ENCODE measurements around the gene CCDC14.
"Not testable (repeated sequence)": the region's sequence is repeated elsewhere in the genome, so short reads cannot be mapped to it uniquely, and the experiment has no call there.

The CCDC14 gene, protein sequence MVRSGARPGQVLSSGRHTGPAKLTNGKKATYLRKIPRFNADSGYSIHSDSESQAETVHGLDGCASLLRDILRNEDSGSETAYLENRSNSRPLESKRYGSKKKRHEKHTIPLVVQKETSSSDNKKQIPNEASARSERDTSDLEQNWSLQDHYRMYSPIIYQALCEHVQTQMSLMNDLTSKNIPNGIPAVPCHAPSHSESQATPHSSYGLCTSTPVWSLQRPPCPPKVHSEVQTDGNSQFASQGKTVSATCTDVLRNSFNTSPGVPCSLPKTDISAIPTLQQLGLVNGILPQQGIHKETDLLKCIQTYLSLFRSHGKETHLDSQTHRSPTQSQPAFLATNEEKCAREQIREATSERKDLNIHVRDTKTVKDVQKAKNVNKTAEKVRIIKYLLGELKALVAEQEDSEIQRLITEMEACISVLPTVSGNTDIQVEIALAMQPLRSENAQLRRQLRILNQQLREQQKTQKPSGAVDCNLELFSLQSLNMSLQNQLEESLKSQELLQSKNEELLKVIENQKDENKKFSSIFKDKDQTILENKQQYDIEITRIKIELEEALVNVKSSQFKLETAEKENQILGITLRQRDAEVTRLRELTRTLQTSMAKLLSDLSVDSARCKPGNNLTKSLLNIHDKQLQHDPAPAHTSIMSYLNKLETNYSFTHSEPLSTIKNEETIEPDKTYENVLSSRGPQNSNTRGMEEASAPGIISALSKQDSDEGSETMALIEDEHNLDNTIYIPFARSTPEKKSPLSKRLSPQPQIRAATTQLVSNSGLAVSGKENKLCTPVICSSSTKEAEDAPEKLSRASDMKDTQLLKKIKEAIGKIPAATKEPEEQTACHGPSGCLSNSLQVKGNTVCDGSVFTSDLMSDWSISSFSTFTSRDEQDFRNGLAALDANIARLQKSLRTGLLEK

DNA sequence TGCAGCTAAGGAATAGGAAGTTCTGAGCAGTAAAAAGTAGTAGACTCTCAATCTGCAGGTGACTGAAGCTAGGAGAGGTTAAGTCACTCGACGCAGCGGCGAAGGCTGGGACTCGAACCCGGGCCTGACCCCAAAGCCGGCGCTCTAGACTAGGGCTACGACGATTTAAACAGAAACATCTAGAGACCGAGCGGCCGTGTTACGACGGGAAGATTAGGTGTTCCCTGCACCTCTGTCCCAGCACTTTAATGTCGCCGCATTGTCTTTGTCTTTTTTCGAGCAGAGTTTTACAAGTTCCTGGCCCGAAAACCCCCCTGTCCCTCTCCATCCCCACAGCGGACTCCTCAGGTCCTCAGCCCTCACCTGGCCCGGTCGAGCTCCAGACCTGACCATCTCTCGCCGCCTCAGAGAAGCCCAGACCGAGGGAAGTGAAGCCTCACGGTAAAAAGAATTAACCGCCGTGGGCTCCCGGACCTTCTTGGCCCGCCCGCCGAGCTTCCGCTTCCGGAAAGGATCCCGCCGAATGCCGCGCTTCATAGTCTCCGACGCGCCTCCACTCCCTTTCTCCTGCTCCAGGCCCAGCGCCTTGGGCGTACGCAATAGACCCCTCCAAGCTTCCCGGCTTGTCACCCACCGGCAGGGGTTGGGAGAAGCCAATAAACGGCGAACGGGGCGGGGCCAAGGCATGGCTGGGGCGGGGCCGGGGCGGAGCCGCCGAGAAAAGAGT, at the start of gene CCDC14:
Gene CCDC14, minus strand, starts transcription at position 449 of the 727 bp plus-strand sequence. Its CDS starts 56 bp downstream, at position 393.
- peak; percentile 75 for DNase-seq

DNA sequence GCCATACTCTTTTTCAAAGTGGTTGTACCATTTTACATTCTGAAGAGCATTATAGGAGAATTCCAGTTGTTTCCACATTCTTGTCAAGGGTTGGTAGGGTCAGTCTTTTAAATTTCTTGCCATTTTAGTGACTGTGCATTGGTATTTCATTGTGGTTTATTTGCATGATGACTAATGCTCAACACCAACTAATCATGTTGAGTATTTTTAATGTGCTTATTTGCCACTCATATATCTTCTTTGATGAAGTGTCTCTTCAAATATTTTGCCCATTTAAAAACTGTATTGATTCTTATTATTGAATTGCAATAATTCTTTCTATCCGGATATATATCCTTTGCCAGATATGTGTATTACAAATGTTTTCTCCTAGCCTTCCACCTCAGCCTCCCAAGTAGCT, 47.3 kb upstream of the CCDC14 start:
- DNase-seq, result not testable (repeated sequence)

DNA sequence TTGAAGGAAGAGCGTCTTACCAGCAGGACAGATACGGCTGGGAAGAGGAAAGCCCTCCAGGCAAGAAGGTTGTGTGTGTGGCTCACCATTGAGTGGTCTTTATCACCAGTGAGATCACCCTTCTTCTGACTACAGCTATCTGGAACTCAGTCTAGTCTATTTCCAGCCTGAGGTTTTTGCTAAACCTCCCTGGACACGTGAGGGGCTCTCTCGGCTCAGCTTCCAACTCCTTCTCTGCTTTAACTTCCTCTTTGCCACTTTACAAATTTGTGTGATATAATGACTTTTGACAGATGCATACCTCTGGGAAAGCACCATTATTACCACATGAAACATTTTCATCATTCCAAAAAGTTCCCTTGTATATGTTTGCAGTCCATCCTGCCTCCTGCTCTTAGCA, 46.2 kb upstream of the CCDC14 start:
- DNase-seq, result no peak

DNA sequence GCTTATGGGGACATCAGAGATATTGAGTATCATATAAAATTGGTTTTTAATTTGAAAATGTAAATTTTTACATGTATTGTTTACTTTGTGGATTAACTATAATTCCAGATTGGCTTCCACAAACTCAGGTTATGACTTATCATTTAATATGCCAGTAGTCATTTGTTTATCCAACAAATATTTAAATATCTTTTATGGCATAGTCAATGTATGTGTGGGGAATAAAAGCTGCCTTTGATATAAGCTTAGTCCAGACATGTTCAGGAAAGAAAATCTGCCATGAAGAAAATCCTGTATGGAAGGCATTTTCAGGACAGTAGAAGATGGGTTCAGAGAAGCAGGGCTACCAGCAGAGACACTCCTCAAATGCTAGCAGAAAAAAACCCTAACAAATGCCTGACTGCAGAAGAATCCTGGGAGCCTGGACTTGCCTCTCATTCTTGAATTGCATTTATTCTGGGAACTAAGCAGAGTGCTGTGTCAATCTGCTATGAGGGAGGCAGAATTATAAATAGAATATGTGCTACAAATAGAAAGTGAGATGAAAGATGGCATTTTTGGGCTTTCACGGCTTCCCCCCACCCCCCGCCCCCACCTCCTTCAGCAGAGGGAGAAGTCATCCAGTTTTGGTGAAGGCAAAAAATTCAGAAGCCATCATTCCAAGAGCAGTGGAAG, 41.5 kb upstream of the CCDC14 start:
- DNase-seq, result not testable (repeated sequence)

DNA sequence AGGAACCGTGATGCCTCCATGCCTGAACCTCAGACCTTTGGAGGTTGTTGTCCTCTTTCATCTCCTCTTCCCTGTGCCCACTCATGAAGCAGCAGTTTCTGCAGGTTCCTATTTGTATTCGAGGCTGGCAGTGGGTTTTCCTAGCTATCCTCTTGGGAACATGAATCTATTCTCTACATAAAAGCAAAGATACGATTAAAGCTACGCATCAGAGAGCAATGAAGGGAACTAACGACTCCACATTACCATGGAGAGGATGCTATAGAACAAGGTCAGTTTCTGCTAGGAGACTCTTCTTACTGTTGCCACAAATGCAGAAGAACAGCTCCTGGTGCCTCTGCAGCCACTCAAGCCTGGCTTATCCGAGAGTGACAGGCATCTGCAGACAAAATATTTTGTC, 40.3 kb upstream of the CCDC14 start:
- not testable (repeated sequence) for DNase-seq

DNA sequence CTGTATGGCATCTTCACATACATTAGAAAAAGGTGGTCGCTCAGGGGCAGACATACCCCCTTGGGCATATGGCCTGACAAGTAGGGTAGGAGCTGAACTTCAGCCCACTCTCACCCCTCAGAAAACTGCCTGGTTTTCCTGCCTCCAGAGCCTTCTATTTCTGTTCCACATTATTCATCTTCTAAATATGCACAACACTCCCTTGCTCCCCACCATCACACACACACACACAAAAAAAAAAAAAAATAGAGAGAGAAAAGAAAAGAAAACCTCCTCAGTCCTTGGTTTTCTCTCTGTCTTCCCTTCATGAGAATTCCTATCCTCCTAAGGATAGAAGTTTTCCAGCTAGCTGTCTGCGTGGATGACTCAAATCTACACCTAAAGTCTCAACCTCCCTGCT, 36.5 kb upstream of the CCDC14 start:
- DNase-seq, result no peak

DNA sequence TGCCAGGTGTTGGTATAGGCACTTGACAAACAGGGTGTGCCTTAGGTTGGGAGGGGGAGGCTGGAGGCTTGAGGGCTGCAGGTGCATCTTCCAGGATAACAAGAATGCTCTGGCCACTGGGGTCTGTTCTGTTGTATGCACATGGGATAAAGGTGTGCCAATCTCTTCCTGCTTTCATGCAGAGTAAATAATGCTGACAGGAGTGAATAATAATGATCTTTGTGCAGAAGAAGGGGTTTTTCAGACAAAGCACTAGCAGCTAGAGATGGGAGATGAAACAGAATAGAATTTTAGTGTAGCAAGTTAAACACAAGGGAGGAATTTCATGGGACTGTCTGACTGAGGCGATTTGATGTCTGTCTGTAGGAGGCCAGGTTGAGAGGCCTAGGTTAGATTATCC, 32.8 kb upstream of the CCDC14 start:
- no peak for DNase-seq

DNA sequence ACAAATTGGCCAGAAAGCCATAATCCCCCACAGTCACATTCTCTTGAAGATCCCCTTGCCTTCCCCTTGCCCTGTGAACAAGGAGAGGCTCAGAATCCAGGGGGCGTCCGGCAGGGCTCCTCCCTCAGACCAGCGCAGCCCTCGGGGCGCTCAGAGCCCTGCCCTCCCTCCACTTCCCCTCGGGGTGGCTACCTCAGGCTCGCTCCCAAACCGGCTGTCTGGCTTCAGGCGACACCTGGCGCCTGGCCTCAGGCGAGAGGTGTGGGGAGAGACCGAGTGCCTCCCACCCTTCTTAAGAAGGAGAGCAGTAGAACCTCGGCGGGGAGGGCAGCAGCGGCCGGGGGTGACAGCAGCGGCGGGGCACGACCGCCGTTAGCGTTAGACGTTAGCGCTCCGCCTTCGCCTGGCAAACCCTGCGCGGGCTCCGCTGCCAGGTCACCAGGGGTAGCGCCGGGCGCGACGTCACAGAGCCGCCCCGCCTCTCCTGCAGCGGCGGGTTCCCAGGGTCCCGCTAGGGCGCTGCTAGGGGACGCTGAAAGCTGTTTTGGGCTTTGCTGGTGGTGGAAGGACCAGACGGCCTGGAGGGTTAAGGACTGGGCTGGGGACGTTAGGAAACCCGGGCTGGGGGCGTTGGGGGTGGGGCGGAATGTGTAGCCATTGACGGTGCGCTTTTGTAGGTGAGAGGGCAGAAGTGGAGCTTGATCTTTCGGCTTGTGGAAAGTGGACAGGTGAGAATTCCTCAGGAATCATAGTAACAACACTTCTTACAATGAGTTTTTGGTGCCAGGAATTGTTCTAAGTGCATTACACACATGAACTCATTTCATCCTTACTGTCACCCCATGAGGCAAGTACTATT, 30.9 kb upstream of the CCDC14 start, which contains the start of gene ROPN1:
Gene ROPN1, minus strand, starts transcription at position 395 of the 859 bp plus-strand sequence. CDS start 11,643 bp downstream, outside the sequence.
- DNase-seq, result not testable (repeated sequence)

DNA sequence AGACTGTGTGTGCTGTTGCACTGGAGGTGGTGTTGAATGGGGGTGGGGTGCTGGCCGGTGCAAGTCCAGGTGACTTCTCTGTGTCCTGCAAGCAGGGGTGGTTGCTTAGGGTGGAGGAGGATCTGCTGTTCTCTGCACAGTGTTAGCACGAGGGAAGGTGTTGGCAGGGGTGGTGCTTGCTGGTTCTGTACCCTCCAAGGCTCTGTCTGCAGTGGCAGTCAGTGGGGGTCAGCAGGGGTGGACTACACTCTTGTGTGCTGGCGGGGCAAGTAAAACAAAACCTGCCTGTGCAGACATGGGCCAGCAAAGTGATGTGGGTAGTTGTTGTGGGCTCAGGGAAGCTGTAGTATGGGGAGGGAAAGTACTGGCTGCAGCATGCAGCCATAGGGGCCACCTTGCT, 25.4 kb upstream of the CCDC14 start:
- no peak for DNase-seq

DNA sequence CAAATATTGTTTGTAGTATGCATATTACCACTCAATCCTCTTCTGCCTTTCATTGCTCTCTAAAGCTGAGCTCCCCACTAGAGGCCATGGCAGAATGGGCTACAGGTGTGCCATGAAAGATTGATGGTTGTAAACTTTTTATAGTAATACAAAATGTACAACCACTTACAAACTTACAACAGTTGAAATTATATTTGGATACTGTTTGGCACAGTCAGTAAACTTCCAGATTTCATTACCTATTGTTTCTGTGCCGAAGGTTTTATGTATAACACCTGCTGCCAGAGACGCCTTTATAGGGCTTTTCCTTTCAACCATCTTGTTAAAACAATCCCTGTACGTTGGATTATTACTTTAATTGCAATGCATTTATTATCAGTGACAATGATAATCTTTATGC, 23.9 kb upstream of the CCDC14 start:
- DNase-seq, result no peak

DNA sequence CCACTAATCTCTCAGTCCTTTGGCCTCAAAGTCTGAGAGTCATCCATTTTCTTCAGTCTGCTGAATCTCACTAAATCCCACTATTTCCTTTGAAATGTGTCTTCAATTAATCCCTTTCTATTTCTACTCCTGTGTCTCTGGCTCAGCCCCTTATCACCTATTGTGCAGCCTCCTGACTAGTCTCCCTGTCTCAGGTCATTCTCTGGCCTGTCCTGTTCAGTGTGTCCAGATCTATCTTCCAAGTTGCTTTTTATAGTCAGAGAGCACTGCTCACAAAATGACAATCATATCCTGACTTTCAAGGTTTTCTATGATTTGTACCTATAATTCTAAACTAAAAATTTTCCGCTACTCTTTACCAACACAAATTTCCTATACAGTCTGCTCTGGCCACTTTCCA, 23.3 kb upstream of the CCDC14 start:
- DNase-seq, result no peak

DNA sequence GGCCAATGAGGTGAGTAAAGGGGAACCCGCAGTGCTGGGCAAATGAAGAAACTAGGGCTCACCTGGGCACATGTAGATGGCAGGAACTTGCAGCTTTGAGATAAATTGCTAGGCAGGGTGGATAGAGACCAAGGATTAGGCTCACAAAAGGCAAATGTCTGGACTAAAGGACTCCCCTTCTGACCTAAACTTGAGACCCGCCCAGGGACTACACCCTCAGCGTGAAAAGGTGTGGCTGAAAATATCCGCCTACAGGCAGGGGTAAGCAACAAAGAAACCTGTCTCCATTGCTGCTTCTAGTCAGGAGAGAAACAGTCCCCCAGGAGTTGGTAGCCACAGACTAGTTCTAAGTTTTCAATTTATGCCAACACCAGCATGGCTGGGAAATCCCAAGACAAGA, 20.3 kb upstream of the CCDC14 start:
- DNase-seq, result not testable (repeated sequence)

DNA sequence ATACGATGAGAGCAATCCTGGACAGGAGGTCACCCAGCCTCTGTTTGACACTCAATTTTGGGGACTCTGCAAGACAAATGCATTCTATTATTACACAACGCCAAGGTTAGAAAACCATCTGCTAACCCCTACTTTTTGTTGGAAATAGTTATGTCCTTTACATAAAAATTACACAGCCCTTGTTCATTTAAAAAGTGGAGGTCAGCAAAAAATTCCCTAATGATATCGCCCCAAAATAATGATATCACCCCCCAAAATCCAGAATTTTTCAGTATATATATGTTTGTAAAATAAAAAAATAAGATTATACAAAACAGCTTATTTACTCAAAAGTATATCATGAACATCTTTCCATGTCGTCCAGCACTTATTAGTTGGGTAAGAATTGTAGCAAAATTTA, 19.5 kb upstream of the CCDC14 start:
- no peak for DNase-seq

DNA sequence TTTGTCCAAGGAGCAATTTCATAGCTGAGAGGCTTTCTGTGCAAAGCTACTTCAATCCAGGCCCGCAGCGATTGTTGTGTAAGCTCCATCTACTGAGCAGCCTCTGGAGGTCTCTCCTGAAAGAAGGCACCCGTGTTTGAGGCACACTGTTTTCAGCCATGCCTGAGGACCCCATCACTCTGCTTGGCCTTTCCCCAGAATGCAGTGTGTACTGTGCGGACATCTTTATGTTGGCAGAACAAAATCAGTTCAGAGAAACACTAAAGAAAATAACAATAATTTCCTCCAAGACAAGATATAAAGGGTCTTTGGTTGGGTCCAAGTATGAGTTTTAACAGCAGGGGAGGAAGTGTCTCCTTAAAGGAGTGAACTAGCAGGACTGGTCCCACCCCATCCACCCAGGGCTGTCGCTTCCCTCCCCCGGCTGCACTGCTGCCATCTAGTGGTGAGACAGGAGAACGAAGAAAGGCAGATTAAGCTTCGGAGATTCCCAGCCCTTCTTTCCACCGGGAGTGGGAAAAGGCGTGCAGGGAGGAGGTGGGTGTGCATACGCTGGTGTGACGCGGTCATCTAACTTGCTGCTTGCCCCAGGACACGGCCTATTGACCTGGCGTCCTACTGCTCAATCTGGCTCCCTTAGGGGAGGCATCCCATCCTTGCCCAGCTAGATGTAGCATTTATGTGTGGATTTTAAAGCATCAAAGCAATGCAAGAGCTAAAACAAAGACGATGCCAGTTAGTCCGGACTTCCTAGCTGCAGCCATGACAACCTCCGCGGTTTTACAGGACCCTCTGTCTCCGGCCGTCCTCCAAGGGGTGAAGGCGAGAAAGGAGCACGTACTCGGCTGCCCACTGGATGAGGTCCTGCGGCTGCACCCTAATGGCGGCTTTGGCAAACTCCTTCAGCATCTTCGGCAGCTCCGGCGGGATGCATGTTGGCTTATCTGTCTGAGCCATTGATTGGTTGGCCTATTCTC, 18.8 kb upstream of the CCDC14 start:
- DNase-seq, result not testable (repeated sequence)

DNA sequence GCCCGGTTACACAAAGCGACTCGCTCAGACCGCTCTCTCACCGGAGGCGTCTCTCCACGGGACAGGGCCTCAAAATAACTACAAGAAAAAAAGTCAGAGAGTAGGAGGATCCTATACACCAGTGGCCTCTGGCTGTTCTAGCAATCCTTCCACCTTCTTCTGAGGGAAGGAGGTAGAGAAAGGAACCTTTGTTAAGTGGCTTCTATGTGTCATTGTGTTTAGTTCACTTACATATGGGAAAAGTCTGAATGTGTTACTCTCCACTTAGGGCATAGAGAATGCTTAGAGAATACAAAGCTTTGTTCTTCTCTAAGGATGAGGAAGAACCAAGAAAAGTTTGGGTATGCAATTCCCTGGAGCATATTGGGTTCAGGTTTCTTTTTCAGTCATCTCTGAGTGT, 15.9 kb upstream of the CCDC14 start:
- not testable (repeated sequence) for DNase-seq

DNA sequence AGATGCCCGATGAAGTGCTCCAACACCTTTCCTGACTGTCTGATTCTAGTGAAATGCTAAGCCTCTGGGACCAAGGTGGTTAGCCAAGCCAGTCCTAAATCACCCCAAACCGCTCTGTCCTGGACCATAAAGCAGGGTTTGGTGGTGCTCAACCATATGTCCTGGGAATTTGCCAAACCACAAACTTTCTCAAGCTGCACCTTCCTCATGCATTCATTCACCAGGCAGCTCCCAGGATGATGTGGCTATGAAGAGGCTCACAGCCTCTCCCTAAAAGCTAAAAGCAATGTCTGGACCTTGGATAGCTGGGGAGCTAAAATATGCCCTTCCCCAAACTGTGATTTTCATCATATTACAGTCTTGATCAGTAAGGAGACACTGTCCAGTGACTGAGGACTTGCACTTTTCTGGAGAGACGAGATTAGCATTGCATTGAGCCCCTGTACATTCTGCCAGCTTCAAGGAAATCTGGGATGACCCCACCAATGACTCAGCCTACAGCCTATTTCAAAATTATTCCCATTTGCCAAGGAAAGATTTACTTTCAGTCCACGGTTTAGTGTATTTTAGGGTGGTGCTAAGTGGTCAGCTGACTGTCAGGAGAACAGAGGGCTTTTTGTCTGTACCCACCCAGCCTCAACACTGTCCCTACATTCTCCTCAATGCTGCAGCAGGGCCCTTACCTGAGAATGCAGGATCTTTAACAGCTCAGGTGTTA, 15.3 kb upstream of the CCDC14 start:
- not testable (repeated sequence) for DNase-seq

DNA sequence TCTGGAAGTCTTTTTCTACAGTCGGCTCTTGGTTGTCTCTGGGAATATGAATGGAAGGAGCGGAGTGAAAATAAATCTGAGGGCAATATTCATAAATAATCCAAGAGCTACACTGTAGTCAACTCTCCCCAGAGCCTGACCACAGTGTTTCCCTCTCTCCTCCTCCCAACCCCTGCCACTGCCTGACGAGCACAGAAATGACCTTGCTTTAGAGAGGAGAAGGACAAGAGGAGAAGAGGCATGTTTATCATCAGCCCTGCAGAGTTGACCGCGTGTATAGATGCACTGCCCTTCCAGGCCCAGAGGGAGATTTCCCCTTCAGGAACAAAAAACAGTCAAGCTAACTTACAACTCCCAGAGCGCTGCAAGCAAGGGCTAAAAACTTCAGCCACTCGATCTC, 14.0 kb upstream of the CCDC14 start:
- not testable (repeated sequence) for DNase-seq

DNA sequence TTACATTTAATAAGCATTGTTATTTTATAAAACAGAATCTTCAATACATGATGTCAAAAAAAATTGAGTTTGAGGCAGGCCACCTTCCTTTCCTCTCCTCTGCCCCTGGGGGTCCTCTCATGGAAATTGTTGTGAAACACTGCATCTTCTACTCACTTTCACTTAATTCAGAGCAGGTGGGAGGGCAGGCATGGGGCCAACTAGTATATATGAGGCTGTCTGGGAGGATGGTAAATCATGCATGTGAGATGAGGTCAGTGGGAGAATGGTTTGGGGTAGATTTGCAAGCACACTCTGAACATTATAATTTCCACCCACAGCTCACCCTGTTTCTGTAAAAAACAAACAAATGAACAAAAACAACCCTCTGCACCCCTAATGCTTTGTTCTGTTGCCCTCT, 10.4 kb upstream of the CCDC14 start:
- DNase-seq, result no peak

DNA sequence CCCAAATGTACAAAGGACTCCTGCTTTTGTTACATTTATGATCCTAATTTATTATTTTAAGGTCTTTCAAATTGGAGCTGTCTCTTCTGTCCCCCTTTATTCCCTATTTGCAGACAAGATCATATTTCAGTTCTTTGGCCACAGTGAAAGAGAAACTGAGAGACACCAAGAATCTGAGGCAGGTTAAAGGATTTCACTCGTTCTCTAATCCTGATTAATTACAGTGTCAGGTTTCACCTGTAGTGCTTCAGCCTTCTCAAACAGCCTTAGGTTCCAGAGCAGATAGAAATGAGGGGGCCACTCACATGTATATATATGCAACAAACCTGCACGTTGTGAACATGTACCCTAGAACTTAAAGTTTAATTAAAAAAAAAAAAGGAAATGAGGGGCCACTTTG, 6.2 kb upstream of the CCDC14 start:
- not testable (repeated sequence) for DNase-seq
